Endothelial cell of umbilical vein (primary cell): ENCODE data around the gene PTRHD1. TPM values are rescaled to one million over a fixed set of nuclear protein-coding genes. Genes with fewer than 3 reads are reported as not detected.

Experiments
- BruUV-seq: library from RNA; stranded (reverse); fragments of 400-500 nt; replicated peaks from 2 replicates; lab custom pipeline; 2021; lab: Mats Ljungman, UMichigan
- CTCF ChIA-PET: fragments of 300-600, 350-600 bp; sonication (Branson Sonifier 250); formaldehyde crosslinking; loops from one replicate; lab custom pipeline; 2021; ENCODE audit warnings: antibody characterized with exemption, inconsistent platforms; lab: Charles Lee
- POLR2A ChIA-PET: fragments of 300-600, 350-600 bp; sonication (Branson Sonifier 250); formaldehyde crosslinking; loops from one replicate; lab custom pipeline; 2021; ENCODE audit warnings: antibody characterized with exemption, inconsistent platforms; lab: Charles Lee
- DNase-seq: peaks from one replicate; pipeline ENCODE4 v3.0.0-alpha.2; 2011; ENCODE audit warnings: low read depth, low spot score
- FAIRE-seq: peaks from 2 replicates; lab custom pipeline; 2011; peaks lifted over from hg19 to GRCh38; lab: Jason Lieb, UNC
- H2AFZ ChIP-seq: 2 replicates; pipeline ENCODE4 v1.6.0; 2012; ENCODE audit warnings: low read depth, low read length, control low read depth, inconsistent platforms
- H3K27ac ChIP-seq: 2 replicates; pipeline ENCODE4 v1.5.1; 2011; ENCODE audit warnings: low read depth, mild to moderate bottlenecking, control low read depth, low read length, moderate library complexity; ENCODE audit not compliant: insufficient read depth
- H3K27me3 ChIP-seq, 2 experiments: 2 replicates each; pipeline versions ENCODE4 v1.6.0 to v1.6.1; 2011; ENCODE audit warnings: low read length in 2 of 2, mixed read lengths in 1 of 2; ENCODE audit not compliant: control insufficient read depth in 2 of 2, insufficient read depth in 2 of 2
- H3K36me3 ChIP-seq, 2 experiments: 2 replicates in 1 of 2; 3 replicates in 1 of 2; pipeline ENCODE4 v1.5.1; 2011; ENCODE audit warnings: low read length in 2 of 2, mild to moderate bottlenecking in 1 of 2, moderate library complexity in 1 of 2; ENCODE audit not compliant: control insufficient read depth in 2 of 2, insufficient read depth in 2 of 2; ENCODE audit errors: extremely low read depth in 1 of 2
- H3K4me1 ChIP-seq: 3 replicates; pipeline ENCODE4 v1.5.1; 2011; ENCODE audit warnings: mild to moderate bottlenecking, low read length; ENCODE audit not compliant: control insufficient read depth, insufficient read depth; ENCODE audit errors: extremely low read depth
- H3K4me2 ChIP-seq: 2 replicates; pipeline ENCODE4 v1.6.1; 2011; ENCODE audit warnings: low read length, control low read depth, mixed read lengths; ENCODE audit not compliant: insufficient read depth
- H3K4me3 ChIP-seq, 3 experiments: fragments of 200-600 bp in 1 of 3; sonication (generic), shearing (Covaris generic) in 1 of 3; replicated peaks in 1 of 3; 2 replicates each; pipeline ENCODE4 v1.5.1; 2011 to 2016; ENCODE audit warnings: control low read depth in 3 of 3, low read length in 3 of 3, mild to moderate bottlenecking in 2 of 3, inconsistent platforms in 1 of 3, low read depth in 1 of 3, moderate library complexity in 1 of 3; ENCODE audit not compliant: insufficient read depth in 1 of 3
- H3K79me2 ChIP-seq: 2 replicates; pipeline ENCODE4 v1.6.0; 2012; ENCODE audit warnings: low read length, inconsistent platforms; ENCODE audit not compliant: control insufficient read depth, insufficient read depth
- H3K9ac ChIP-seq: replicated peaks from 2 replicates; pipeline ENCODE3; 2011; ENCODE audit warnings: low read length, control low read depth; ENCODE audit not compliant: insufficient read depth; ENCODE audit errors: extremely low read depth
- H3K9me1 ChIP-seq: replicated peaks from 3 replicates; pipeline ENCODE4 v1.6.0; 2011; ENCODE audit warnings: mild to moderate bottlenecking, low read length; ENCODE audit not compliant: control insufficient read depth, insufficient read depth; ENCODE audit errors: extremely low read depth
- H3K9me3 ChIP-seq: replicated peaks from 2 replicates; pipeline ENCODE4 v1.5.1; 2012; ENCODE audit warnings: low read length, inconsistent platforms; ENCODE audit not compliant: control insufficient read depth, insufficient read depth
- H4K20me1 ChIP-seq: replicated peaks from 2 replicates; pipeline ENCODE3; 2011; ENCODE audit warnings: mild to moderate bottlenecking, low read length; ENCODE audit not compliant: control insufficient read depth, insufficient read depth; ENCODE audit errors: extremely low read depth
- FOS ChIP-seq: IDR thresholded peaks from 2 replicates; pipeline ENCODE4 v1.6.1; 2011; ENCODE audit warnings: mild to moderate bottlenecking, low read length, moderate library complexity, borderline replicate concordance; ENCODE audit not compliant: insufficient read depth
- GATA2 ChIP-seq: IDR thresholded peaks from 2 replicates; pipeline ENCODE4 v1.7.0; 2011; ENCODE audit warnings: low read depth, mild to moderate bottlenecking, moderate library complexity, mixed read lengths, low read length; ENCODE audit not compliant: insufficient read length, insufficient read depth
- POLR2A ChIP-seq: IDR thresholded peaks from 2 replicates; pipeline ENCODE4 v1.6.1; 2012; ENCODE audit warnings: low read depth, mild to moderate bottlenecking, control low read depth, low read length
- POLR2AphosphoS5 ChIP-seq: IDR thresholded peaks from 2 replicates; pipeline ENCODE4 v1.6.1; 2012; ENCODE audit warnings: low read depth, mild to moderate bottlenecking, control low read depth, low read length, moderate library complexity; ENCODE audit not compliant: insufficient read depth
- dilution Hi-C: fragments of 300-500 bp; cut with MboI; formaldehyde crosslinking; loops from one replicate; pipeline ENCODE4 v1.15.0; 2019; ENCODE audit warnings: low sequenced_read_pairs; ENCODE audit not compliant: extremely low pct_ligation_motif_present
- intact Hi-C: fragments of 100-400 bp; cut with micrococcal nuclease; formaldehyde crosslinking; loops from one replicate; pipeline ENCODE4 v1.10.0; 2022
- polyA plus RNA-seq, 4 experiments: library from polyadenylated mRNA; depleted of rRNA in 3 of 4; stranded (reverse) in 3 of 4; unstranded in 1 of 4; fragments of >200 nt; gene quantifications; 2 replicates each; pipeline versions ENCODE4 v1.2.1 to v1.2.3, GENCODE V29; 2011 to 2012; ENCODE audit warnings: missing spikeins in 1 of 4
- total RNA-seq: library from RNA; stranded (reverse); gene quantifications from 2 replicates; pipeline ENCODE4 v1.2.3, GENCODE V29; 2021
- TF ChIP-seq, protein P1 (sequence below): IDR thresholded peaks from 2 replicates; pipeline ENCODE4 v1.6.1; 2011; ENCODE audit not compliant: insufficient read depth, insufficient read length

PTRHD1 gene
- total and polyA plus RNA-seq, 2 donors (not counting 3 experiments of a cell fraction or from before 2014, with no cell fraction given) = 41.1 to 68.8 TPM

DNA sequence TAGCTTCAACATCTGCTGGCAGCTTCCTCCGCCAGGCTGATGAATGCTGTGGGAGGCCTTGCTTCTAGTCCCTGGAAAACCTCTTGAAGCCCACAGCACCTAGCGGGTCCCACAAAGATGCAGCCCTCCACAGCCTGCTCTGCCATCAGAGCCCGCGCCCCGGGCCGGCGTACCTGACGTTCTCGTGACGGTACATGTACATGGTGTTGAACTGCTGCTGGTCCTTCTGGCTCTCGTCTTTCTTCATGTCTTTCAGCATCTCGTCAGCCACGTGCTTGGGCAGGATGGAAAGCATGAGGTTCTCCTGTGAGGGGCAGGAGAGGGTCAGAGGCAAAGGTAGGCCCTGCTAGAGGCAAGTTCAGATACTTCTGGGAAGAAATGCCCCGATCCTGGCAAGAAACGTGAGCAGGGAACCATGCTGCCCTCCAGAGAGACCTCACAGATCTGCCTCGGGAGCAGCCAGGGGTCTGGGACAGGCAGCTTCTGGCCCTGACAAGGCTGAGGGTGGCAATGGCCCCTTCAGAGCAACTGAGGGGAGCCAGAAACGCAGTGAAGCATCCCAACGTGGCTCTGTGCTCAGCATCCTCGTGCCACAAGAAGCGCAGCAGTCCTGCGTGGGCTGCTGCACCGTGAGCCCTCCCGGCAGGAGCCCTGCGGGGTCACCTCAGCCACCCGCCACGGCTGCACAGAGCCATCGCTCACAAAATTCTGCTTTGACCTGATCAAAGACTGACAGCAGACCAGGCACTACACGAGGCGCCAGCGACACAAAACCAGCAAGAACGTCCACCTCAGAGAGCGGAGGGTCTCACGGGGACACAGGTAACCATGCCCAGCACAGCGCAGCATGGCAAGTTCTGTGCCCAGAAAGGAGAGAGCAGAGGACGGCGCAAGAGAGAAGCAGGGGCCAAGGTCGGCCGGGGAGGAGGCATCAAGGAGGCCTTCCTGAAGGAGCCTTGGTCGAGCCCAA lies 49.2 kb upstream of the PTRHD1 start:
- dilution Hi-C loops = no loop called here
- no peak overlapping the region for H3K27ac ChIP-seq
- no peak for DNase-seq
- no peaks in the 10 kb centered on the region for H3K4me1 ChIP-seq
- no peak for TF ChIP-seq GATA2
- TF ChIP-seq, protein P1, sequence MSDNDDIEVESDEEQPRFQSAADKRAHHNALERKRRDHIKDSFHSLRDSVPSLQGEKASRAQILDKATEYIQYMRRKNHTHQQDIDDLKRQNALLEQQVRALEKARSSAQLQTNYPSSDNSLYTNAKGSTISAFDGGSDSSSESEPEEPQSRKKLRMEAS = no peak
- TF ChIP-seq POLR2AphosphoS5 = no peak
- no peak for TF ChIP-seq FOS
- TF ChIP-seq POLR2A = no peak
- H3K36me3 ChIP-seq = no peaks in the 10 kb centered on the region
- H3K9me3 ChIP-seq = no peaks in the 10 kb centered on the region
- no peak overlapping the region for H2AFZ ChIP-seq
- no peak overlapping the region for H3K4me2 ChIP-seq
- H3K9me1 ChIP-seq = no peaks in the 10 kb centered on the region
- no peak overlapping the region for H3K9ac ChIP-seq
- BruUV-seq = no TSS peak
- no peak overlapping the region for H3K4me3 ChIP-seq
- no peaks in the 10 kb centered on the region for H4K20me1 ChIP-seq
- POLR2A ChIA-PET = no interaction called here
- intact Hi-C loops = no loop called here
- no peaks in the 10 kb centered on the region for H3K27me3 ChIP-seq
- no peak for FAIRE-seq
- no peaks in the 10 kb centered on the region for H3K79me2 ChIP-seq
- CTCF ChIA-PET = interaction anchor here (0.7 kb wide), 1 partner anchor 355 kb away, joined by 3 read pairs; no protein-coding TSS in a partner anchor
